Suppressor macrophage treated with lipopolysaccharide for 4 hours (primary cell): ENCODE data around the gene MTRF1.

Experiments used
- DNase-seq: peaks from one replicate; pipeline ENCODE4 v3.0.0-alpha.2; 2020

Gene MTRF1, protein sequence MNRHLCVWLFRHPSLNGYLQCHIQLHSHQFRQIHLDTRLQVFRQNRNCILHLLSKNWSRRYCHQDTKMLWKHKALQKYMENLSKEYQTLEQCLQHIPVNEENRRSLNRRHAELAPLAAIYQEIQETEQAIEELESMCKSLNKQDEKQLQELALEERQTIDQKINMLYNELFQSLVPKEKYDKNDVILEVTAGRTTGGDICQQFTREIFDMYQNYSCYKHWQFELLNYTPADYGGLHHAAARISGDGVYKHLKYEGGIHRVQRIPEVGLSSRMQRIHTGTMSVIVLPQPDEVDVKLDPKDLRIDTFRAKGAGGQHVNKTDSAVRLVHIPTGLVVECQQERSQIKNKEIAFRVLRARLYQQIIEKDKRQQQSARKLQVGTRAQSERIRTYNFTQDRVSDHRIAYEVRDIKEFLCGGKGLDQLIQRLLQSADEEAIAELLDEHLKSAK

DNA sequence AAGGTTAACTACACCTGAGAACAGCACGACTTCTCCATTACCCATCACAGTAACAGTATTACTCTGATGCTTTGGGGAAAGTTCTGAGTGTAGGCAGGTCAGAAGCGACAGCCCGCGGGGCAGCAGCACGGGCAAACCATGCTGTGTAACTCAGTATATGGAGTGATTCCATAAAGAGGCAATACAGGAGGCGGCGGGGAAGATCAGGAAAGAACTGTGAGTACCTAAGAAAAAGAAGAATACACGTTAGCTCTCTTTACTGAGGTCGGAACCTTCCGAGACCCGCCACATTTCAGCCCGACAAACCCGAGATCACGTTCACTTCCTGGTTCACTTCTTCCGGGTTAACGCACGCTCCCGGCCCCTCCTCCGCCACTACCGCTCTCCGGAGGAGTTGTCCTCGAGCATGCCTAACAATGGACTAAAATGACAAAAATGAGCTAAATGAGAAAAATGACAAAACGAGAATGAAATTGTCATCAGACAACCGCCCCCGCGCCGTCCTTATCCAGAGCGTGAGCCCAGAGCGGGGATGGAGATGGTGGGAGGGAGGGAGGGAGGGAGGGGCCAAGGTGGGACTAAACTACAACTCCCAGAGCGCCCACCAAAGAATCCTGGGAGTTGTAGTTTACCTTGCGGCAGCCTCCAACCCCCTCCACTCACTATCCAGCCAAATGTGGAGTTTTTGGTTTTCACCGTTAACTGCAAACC lies at the start of gene MTRF1:
Gene MTRF1 (minus strand): TSS at position 316 of the 711 bp plus-strand sequence. CDS start 2,669 bp downstream, outside the sequence.
- DNase-seq: peak; percentile 81

DNA sequence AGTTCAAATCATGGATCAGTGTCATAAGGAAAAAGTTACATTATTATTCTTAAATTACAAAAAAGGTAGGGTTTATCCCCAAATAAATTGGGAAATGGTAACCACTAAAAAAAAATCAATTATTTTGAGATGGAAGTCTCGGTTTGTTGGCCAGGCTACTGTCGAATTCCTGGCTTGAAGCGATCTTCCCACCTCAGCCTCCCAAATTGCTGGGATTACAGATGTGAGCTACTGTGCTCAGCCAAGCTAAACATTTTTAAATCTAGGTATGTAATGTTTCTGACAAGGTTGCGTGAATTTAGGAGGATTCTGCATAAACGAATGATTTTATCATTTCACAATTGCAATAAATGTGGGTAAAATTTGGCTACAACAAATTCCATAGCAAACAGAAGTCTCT lies 49.7 kb upstream of the MTRF1 start:
- DNase-seq: no peak

DNA sequence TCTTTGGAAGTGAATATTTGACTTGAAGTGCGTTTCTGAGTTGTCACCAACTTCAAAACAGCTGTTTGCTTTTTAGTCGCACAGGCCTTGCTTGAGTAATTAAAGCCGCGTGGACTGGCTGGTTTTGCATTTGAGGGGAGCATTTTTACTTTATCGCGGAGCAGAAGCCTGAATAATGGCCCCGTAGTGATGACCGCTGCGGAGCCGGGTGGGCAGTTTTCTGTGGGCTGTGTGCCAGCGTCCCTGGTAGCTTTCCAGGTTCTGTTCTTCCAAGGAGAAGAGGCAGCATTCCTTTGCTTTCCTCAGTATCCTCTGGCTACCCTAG lies 48.8 kb upstream of the MTRF1 start:
- peak; percentile 37 for DNase-seq

DNA sequence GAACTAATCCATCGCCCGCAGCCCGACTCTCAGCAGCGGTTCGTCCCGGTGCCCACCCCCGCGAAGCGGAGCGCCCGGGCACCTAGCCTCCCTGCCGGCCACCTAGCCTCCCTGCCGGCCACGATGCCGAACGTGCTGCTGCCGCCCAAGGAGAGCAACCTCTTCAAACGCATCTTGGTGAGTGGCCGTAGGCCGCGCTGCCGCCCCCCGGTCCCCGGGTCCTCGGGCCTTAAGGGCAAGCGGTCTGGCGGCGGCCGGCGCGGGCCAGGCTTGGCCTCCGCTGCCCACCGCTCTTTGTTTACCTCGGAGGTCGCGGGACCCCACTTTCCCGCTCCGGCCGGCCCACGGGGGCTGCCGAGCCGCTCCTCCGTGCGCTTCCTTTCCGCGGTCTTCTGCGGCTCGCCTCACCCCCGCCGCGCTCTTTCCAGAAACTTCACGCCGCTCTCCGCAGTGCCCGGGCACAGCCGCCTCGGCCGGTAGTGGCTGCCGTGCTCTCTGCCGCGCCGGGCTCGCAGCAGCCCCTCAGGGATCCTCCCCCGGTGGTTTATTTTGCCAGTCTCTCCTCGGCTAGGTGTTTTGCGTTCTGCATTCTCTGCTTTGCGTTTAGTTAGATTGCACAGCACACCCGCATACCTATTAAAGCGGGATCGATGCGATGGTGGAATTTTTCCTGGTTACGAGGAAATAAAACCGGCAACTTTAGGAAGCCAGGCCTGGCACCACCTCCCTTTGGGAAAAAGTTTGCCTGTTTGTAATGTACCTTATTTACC lies 48.2 kb upstream of the MTRF1 start:
- DNase-seq: peak; percentile 51

DNA sequence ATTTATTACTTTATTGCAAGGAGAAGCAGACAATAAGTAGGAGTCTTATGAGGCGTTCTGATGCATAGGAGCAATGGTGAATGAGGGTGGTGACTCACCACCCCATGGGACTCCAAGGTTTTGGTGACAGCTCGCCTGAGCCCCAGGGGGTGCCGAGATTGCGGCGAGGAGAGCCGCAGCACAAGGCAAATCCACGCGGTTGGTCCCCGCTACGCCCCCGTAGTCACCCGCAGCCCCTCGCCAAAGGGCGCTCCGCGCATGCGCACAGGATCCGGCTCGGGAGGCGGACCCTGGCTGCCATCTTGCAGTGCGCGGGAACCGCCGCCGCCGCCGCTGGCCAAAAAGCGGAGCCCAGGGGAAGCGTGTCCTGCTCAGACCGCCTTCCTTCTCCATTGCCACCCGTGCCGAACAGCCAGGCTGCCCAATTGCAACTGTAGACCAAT lies 47.6 kb upstream of the MTRF1 start, which contains the start of gene NAA16:
Gene NAA16 (plus strand): TSS at position 305 of the 443 bp plus-strand sequence. CDS start 262 bp downstream, outside the sequence.
- DNase-seq: peak; percentile 94

DNA sequence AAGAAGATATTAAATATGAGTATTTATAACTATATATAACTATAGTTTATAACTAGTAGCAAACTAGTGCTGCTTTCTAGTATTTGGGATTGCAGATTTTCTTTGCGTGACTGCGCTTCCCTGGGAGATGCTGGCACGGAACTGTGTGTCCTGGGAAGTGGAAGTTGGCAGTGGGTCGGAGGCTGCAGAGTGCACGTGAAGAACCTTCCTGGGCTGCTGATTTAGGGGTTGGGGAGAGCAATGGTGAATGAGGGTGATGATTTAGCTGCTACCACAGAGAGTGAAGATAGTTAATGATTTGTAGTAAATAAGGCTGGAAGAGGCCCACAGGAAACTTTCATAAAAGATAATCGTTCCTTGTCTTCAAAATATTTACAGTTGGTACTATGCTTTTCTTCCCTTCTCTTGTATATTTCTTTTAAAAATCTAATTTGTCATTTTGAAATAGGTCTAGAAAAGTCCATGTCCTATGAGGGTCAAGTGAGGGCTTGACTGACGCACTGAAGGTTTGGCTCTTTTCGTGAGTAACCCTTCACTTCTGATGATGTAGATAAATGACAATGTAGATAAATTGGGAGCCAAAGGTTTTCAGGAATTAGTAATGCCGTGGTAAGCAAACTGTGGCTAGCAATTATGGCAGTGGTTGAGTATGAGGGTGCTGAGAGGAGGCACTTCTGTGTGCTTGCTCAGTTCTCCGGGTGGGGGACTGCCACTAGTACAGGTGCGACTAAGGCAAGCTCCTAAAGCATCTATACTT lies 44.7 kb upstream of the MTRF1 start:
- no peak for DNase-seq

DNA sequence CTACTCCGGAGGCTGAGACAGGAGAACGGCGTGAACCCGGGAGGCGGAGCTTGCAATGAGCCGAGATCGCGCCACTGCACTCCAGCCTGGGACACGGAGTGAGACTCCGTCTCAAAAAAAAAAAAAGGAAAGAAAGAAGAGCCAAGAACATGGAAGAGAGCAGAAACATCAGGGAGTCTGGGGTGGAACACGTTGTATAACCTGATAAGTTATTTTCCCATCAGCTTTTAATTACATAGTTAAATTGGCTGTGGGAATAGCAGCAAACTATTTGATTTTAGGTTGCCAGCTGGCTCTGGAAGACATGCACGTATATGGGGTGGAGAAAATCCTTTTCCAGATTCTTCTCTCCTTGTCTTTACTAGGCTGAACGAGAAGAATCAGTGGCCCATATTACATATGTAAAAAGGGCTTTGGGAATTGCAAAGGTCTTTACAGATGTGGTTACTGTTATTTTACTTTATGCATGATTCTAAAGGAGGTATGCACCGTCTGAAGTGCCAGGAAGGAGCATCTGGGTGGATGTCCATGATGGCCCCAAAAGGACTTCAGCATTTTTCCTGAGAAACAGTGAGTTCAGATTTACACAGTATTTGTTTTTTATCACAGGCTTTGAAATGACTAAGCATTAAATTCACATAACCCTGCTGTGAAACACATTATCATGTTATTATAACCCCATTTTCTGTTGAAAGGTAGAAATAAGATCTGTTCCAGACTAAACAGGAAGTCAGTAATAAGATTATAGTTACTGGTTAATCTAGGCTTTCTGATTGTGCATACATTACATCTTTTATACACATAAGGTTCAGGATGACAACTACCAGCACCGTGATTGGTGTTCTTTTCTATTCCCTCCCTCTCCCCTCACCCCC lies 43.1 kb upstream of the MTRF1 start:
- no peak for DNase-seq

DNA sequence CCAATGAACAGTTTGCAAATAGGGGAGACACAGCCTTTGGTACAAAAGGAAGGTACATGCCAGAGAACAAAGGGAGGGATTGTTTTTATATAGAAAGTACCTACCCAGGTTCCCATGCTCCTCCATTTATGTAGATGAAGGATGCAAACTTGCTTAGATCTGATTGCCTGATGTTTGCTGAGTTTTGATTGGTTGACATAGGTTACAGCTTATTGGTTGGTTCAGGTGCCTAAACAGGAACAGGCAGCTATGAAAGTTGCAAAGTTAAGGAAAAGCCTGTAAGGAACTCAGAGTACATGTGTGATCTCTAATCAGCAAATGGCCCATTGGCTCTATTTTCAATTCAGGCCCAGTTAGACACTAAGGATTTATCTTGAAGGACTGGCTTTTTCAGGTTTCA lies 41.2 kb upstream of the MTRF1 start:
- DNase-seq: no peak

DNA sequence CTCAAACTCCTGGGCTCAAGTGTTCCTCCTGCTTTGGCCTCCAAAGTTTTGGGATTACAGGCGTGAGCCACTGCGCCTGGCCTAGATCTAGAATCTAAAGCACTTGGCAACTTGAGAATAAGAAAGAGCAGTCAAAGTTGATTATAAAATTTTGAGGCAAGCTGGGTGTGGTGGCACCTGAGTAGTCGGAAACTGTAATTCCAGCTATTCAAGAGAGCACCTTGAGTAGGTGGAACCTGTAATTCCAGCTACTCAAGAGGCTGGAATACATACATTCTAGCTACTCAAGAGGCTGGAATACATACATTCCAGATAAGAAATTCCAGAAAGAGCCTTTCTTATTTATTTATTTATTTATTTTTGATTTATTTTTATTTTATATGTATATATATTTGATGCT lies 39.4 kb upstream of the MTRF1 start:
- no peak for DNase-seq

DNA sequence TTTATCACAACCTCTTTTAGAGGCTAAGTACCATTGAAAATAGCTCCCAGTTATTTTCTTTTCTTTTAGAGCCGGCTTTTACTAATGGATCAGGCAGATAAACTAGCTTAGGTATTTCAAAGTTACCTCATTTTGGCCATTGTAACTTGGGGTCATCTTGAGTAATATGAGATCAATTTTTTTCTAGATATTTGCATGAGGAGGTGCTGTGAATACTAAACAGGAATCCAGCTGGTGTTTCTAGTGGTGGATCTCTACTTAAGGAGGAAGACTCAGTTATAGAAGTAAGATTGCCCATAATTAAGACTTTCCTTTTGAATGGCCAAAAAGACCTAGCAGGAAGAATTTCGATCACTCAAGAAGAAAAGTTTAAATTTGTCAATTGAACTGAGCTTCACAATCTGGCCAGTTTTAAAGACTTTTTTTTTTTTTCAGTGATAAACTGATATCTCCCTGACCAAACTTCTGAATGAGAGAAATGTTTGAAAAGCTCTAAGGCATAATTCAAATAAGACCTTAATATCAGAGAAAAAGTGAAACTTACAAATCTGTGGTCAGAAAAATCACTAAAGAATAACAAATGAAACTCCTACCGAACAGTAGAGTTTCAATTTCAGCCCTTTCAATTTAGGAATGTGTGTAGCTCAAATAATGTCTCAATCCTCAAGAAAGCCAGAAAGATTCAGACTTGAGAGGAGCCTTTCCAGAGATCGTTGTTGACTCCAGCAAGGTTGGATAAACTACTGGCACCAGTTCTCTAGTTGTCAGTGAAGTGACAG lies 36.1 kb upstream of the MTRF1 start:
- DNase-seq: no peak

DNA sequence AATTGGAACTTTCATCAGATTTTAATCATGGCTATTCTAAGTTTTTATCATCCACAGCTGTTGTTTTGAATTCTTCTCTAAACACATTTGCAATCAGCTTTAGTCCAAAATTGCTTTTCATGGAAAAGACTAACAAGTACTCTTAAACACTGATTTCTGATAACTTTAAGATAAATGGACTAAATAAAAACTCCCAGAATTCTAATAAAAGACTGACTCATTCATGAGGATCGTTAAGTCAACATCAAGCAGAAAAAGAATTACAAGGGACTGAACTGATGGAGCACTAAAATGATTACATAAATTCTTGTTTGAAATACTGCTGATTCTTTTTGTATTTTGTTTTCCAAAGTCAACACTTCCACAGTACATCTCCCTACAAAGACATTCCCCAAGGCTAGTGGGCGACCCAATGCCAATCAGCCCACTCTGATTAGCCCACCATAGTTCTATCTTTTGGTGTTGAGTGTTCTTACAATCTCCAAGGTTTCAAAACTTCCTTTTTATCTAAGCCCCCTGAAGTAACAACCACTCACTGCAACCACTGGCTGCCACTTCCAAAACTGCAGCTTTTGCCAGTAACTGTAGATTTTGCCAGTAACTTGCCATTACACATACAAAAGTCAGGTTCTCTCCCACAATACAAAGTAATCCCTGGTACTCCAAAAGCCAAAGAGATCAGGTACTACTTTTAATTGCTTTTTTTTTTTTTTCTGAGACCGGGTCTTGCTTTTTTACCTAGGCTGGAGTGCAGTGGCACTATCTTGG lies 33.7 kb upstream of the MTRF1 start:
- DNase-seq: no peak

DNA sequence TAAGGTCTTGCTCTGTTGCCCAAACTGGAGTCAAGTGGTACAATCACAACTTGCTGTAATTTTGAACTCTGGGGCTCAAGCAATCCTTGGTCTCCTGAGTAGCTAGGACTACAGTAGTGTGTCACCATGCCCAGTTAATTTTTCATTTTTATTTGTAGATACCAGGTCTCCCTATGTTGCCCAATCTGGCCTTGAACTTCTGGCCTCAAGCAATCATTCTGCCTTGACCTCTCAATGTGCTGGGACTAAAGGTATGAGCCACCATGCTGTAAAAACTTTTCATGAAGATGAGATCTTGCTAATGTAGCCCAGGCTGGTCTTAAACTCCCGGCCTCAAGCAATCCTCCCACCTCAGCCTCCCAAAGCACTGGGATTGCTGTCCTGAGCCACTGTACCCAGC lies 32.6 kb upstream of the MTRF1 start:
- DNase-seq: no peak

DNA sequence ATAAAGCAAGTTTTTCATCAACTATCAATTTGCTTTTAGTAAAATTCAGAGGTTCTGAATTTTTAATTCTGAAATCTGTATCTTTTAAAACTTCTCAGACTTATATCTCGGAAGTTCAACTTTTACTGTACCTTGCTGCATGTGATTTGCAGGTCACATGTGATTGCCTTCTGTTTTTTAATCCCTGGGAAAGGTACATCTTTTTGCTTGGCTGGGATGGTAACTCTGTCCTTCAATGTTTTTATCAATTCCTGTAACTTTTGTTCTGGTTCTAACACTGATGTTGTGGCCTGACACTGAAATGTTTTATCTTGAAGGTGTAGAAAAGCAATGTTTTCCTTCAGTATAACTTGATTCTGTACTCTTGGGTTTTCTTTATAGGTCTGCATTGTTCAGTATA lies 31.5 kb upstream of the MTRF1 start:
- no peak for DNase-seq

DNA sequence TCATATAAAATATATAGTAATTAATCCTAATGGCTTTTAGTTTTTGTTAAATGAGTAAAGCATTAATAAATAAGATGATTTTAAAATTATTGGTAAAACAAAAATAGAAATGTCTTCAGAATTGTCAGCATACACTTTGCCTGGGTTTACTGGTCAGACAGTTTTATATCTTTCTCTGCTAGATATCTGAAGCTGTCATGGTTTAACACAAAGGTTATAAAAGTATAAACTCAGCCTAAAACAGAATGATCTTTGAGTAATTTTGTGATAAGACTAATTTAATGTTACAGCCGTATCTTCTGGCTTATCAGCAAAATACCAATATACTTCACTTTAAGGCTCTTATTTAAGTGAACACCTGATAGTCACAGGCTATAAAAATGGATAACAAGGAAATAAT lies 29.9 kb upstream of the MTRF1 start:
- DNase-seq: no peak

DNA sequence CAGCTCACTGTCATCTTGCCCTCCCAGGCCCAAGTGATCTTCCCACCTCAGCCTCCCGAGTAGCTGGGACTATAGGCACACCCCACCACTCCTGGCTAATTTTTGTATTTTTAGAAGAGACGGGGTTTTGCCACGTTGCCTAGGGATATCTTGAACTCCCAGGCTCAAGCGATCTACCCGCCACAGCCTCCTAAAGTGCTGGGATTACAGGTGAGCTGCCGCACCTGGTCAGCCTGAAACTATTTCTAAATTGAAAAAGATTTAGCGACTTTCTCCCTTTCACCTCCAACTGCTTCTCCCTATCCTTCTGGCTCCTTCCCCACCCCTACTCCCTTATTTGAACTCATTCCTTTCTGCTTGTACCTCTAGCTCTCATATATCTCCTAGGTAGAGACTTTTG lies 27.9 kb upstream of the MTRF1 start:
- DNase-seq: no peak

DNA sequence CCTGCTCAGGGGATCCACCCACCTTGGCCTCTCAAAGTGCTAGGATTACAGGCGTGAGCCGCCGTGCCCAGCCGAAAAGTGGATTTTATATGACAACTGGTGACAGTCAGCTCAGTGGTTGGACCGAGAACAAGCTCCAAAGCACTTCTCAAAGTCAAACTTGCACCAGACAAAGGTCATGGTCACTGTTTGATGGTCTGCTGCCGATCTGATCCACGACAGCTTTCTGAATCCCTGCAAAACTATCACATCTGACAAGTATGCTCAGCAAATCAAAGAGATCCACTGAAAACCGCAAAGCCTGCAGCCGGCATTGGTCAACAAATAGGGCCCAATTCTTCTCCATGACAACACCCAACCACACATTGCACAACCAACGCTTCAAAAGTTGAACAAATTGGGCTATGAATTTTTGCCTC lies 26.1 kb upstream of the MTRF1 start:
- peak; percentile 5 for DNase-seq

DNA sequence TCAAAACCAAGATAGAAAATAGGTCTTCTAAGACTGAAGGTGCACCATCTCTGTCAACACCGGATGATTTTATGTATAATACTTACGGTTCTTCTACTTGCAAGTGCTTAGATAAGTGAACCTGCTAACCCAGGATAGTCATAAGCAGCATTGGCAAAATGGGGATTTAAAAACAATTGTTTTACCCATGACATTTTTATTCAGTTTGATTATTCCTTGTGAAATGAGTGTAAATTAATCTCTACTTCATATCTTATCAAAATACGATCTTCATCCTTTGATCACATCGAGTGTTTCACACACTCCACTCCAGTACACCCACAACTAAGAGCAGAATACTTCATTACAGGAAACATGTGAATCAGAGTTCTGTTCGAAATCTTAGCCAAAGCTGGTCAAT lies 23.0 kb upstream of the MTRF1 start:
- DNase-seq: no peak

DNA sequence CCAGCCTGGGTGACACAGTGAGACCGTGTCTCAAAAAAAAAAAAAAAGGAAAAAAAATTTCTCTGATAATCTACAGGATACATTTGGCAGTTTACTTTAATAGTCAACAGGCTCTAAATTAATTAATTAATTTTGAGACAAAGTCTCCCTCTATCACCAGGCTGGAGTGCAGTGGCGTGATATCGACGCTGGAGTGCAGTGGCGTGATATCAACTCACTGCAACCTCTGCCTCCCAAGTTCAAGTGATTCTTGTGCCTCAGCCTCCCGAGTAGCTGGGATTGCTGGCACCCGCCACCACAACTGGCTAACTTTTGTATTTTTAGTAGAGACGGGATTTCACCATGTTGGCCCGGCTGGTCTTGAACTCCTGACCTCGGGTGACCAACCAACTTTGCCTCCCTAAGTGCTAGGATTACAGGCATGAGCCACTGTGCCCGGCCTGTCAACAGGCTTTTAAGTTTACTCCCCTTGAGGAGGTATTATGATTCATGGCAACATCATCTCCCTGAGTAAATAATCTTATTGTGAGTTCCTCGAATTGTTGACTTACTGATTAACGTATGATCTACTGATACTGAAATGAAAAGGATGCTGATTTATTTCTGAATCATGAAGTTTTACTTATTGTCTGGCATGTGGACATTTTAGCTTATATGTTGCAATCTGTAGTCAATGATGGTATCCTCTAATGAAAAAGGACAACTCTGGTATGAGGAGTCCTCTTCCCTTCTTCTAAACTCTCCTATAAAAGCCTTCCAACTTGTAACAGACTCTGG lies 21.3 kb upstream of the MTRF1 start:
- no peak for DNase-seq

DNA sequence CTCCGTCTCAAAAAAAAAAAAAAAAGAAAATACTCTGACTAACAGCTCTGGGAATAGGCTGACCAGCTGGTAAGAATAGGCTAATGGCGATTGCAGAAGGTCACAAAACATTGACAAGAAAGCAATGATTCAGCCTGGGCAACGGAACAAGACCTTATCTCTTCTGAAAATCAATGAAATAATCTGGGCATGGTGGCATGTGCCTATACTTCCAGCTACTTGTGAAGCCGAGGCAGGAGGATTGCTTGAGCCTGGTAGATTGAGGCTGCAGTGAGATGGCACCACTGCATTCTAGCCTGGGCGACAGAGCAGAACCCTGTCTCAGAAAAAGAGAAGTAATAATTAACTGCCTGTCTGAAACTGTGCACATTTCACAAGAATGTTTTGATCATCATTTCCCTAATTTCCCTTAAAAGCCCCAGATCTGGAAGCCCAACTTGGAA lies 18.8 kb upstream of the MTRF1 start:
- DNase-seq: peak; percentile 45
